ENCODE results near the gene LRP8.

DNA sequence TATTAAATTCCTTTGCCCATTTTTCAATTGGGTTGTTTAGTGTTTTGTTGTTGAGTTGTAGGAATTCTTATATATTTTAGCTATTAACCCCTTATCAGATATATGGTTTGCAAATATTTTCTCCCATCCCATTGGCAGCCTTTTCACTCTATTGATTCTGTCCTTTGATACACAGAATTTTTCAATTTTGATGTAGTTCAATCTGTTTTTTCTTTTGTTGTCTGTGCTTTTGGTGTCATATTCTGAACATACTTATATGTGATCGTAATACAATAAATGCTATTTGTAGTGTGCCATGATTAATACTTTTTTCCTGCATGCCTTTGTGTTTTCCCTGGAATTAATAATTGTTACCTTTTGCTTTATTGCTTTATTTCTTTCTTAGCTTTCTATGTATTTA is 7.8 kb upstream of the LRP8 start:
- TF ChIP-seq POLR2A (IDR thresholded peaks at IDR 0.05): no peak
- TF ChIP-seq, protein P1, sequence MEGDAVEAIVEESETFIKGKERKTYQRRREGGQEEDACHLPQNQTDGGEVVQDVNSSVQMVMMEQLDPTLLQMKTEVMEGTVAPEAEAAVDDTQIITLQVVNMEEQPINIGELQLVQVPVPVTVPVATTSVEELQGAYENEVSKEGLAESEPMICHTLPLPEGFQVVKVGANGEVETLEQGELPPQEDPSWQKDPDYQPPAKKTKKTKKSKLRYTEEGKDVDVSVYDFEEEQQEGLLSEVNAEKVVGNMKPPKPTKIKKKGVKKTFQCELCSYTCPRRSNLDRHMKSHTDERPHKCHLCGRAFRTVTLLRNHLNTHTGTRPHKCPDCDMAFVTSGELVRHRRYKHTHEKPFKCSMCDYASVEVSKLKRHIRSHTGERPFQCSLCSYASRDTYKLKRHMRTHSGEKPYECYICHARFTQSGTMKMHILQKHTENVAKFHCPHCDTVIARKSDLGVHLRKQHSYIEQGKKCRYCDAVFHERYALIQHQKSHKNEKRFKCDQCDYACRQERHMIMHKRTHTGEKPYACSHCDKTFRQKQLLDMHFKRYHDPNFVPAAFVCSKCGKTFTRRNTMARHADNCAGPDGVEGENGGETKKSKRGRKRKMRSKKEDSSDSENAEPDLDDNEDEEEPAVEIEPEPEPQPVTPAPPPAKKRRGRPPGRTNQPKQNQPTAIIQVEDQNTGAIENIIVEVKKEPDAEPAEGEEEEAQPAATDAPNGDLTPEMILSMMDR (IDR thresholded peaks at IDR 0.05 in 8 of 11, conservative IDR thresholded peaks at IDR 0.05 in 3 of 11): no peak
- TF ChIP-seq POLR2AphosphoS5 (IDR thresholded peaks at IDR 0.05): no peak

Data from spleen (tissue), 7 donors.